Retinal pigment epithelial cell (primary cell): Measurements from ENCODE around the gene TPCN2.

Experiments used
- DNase-seq: peaks from one replicate; pipeline ENCODE4 v3.0.0-alpha.2; 2010; ENCODE audit warnings: low read depth
- H3K4me3 ChIP-seq: 2 replicates; pipeline ENCODE4 v1.5.1; 2011; ENCODE audit warnings: mild to moderate bottlenecking, low read length, control low read depth, moderate library complexity
- TF ChIP-seq, protein P1 (sequence below): conservative IDR thresholded peaks from 2 replicates; pipeline ENCODE4 v1.5.1; 2011; ENCODE audit warnings: low read depth, low read length, control low read depth, inconsistent platforms

TPCN2 gene

GRCh38 chr11:69002570-69003231 lies 46.0 kb upstream of the TPCN2 start:
- H3K4me3 ChIP-seq = no peak overlapping the region
- DNase-seq = no peak
- TF ChIP-seq, protein P1, sequence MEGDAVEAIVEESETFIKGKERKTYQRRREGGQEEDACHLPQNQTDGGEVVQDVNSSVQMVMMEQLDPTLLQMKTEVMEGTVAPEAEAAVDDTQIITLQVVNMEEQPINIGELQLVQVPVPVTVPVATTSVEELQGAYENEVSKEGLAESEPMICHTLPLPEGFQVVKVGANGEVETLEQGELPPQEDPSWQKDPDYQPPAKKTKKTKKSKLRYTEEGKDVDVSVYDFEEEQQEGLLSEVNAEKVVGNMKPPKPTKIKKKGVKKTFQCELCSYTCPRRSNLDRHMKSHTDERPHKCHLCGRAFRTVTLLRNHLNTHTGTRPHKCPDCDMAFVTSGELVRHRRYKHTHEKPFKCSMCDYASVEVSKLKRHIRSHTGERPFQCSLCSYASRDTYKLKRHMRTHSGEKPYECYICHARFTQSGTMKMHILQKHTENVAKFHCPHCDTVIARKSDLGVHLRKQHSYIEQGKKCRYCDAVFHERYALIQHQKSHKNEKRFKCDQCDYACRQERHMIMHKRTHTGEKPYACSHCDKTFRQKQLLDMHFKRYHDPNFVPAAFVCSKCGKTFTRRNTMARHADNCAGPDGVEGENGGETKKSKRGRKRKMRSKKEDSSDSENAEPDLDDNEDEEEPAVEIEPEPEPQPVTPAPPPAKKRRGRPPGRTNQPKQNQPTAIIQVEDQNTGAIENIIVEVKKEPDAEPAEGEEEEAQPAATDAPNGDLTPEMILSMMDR = no peak

GRCh38 chr11:69003301-69003865 lies 45.3 kb upstream of the TPCN2 start:
- TF ChIP-seq, protein P1 = no peak
- no peak overlapping the region for H3K4me3 ChIP-seq
- DNase-seq = no peak

DNA sequence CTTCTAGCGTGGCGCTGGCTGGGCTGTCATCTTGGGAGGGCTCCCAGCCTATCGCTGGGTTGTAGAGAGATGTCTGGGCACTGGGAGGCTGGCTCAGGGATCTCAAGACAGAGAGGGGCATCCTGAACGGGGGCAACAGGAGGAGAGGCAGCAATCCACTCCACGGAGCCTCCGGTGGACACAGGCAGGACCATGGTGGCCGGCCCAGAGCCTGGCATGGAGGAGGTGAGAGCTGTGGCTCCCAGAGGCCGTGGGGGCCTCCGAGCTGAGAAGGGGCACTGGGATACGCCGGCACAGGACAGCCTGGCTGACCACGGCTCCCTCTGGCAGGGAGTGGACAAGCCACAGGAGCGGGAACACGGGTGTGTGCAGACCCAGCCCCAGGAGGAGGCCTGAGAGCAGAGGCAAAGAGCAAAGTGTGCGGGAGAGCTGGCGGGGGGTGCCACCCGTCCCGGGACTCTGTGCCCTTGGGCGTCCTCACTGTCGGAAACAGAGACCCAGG lies 44.8 kb upstream of the TPCN2 start:
- no peak overlapping the region for H3K4me3 ChIP-seq
- TF ChIP-seq, protein P1 = no peak
- no peak for DNase-seq

- H3K4me3 ChIP-seq = no peak overlapping the region
- TF ChIP-seq, protein P1 = no peak
- DNase-seq = no peak
Observed at GRCh38 chr11:69004411-69005182, 44.1 kb upstream of the TPCN2 start.

- TF ChIP-seq, protein P1 = no peak
- H3K4me3 ChIP-seq = no peak overlapping the region
- DNase-seq = no peak
Observed at GRCh38 chr11:69005183-69005630, 43.5 kb upstream of the TPCN2 start.

GRCh38 chr11:69005631-69006368 lies 42.9 kb upstream of the TPCN2 start:
- H3K4me3 ChIP-seq = no peak overlapping the region
- DNase-seq = no peak
- TF ChIP-seq, protein P1 = no peak
